Measurements from ENCODE around the gene FBXL7.

DNA sequence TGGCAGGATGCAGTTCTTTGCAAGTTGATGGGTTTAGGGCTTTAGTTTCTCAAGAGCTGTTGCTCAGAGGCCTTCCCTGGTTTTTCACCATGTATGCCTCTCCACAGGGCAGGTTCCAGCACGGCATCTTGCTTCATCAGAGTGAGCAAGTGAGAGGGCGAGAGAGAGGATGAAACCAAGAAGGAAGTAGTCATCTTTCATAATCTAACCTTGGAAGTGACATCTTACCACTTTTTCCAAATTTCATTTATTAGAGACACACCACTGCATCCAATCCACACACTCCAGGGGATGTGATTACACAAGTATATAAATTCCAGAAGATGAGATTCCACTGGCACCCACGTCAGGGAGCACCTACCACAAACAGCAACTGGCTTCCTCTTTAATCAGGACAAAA is 385.2 kb downstream of the FBXL7 start:
- TF ChIP-seq, protein P1, sequence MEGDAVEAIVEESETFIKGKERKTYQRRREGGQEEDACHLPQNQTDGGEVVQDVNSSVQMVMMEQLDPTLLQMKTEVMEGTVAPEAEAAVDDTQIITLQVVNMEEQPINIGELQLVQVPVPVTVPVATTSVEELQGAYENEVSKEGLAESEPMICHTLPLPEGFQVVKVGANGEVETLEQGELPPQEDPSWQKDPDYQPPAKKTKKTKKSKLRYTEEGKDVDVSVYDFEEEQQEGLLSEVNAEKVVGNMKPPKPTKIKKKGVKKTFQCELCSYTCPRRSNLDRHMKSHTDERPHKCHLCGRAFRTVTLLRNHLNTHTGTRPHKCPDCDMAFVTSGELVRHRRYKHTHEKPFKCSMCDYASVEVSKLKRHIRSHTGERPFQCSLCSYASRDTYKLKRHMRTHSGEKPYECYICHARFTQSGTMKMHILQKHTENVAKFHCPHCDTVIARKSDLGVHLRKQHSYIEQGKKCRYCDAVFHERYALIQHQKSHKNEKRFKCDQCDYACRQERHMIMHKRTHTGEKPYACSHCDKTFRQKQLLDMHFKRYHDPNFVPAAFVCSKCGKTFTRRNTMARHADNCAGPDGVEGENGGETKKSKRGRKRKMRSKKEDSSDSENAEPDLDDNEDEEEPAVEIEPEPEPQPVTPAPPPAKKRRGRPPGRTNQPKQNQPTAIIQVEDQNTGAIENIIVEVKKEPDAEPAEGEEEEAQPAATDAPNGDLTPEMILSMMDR (conservative IDR thresholded peaks at IDR 0.05) = no peak
- TF ChIP-seq EZH2 (IDR thresholded peaks at IDR 0.05; ENCODE audit: low read depth) = no peak
